Left lung (tissue), 10 donors: ENCODE data around the gene ARAP1. TPM values are rescaled to one million over a fixed set of nuclear protein-coding genes. Genes with fewer than 3 reads are reported as not detected.

Experiments used
- ATAC-seq: fragments of 200-7000 bp; cut with Tn5 transposase; one replicate; pipeline ENCODE4 v1.9.1; 2020; ENCODE audit warnings: moderate library complexity
- DNase-seq, 4 donors: peaks; one replicate each; pipeline ENCODE4 v3.0.0-alpha.2; 2013 to 2020
- H3K27ac ChIP-seq, 2 donors: fragments of 200-600 bp; sonication (generic) in 1 of 2; one replicate each; pipeline versions ENCODE4 v1.5.0 to v1.8.0; 2020 to 2021
- H3K27me3 ChIP-seq, 2 donors: fragments of 200-600 bp; sonication (generic) in 1 of 2; one replicate each; pipeline versions ENCODE4 v1.5.0 to v1.8.0; 2020 to 2021
- H3K36me3 ChIP-seq, 2 donors: fragments of 200-600 bp; sonication (generic) in 1 of 2; one replicate each; pipeline versions ENCODE4 v1.5.0 to v1.8.0; 2020 to 2021
- H3K4me1 ChIP-seq, 2 donors: fragments of 200-600 bp; one replicate each; pipeline ENCODE4 v1.8.0; 2021
- H3K4me3 ChIP-seq, 2 donors: fragments of 200-600 bp; sonication (generic) in 1 of 2; one replicate each; pipeline versions ENCODE4 v1.5.0 to v1.8.0; 2020 to 2021; ENCODE audit warnings: mild to moderate bottlenecking in 1 of 2
- H3K9me3 ChIP-seq, 2 donors: fragments of 200-600 bp; sonication (generic) in 1 of 2; one replicate each; pipeline versions ENCODE4 v1.5.0 to v1.8.0; 2020 to 2021
- intact Hi-C, 2 donors: fragments of 100-400 bp; cut with DNase I; formaldehyde crosslinking; loops; one replicate each; pipeline versions ENCODE4 v1.11.2 to v1.14.2; 2022
- polyA plus RNA-seq, 6 donors: library from polyadenylated mRNA; unstranded; fragments of 120-200 nt; gene quantifications; one replicate each; pipeline ENCODE4 v1.2.1, GENCODE V29; 2013; ENCODE audit not compliant: insufficient read length in 6 of 6
- total RNA-seq, 2 donors: library from RNA; stranded (reverse); fragmentation: NEBNext Ultra II Directional; extraction: Animal tissue kit (Norgen Biotek cat#: 25700); gene quantifications; one replicate each; pipeline ENCODE4 v1.2.1, GENCODE V29; 2021
- TF ChIP-seq, protein P1 (sequence below), 2 donors: fragments of 200-600 bp; sonication (generic) in 1 of 2; IDR thresholded peaks; one replicate each; pipeline versions ENCODE4 v1.5.0 to v1.8.0; 2021; ENCODE audit warnings: antibody characterized with exemption in 2 of 2
- donor health status: DM: no; HTN: yes; CAD: no.
- donor health status: DM: no; HTN: no; CAD: no.

The ARAP1 gene
- total and polyA plus RNA-seq, 8 donors, result 80.0 to 222 (median 97.7) TPM

GRCh38 chr11:72769680-72770079 lies 17.5 kb upstream of the ARAP1 start:
- no peak for DNase-seq
- intact Hi-C loops, result no loop called here
- H3K4me1 ChIP-seq, result peaks cover 0 to 5% of the 10 kb centered on the region in 2 donors
- TF ChIP-seq, protein P1, sequence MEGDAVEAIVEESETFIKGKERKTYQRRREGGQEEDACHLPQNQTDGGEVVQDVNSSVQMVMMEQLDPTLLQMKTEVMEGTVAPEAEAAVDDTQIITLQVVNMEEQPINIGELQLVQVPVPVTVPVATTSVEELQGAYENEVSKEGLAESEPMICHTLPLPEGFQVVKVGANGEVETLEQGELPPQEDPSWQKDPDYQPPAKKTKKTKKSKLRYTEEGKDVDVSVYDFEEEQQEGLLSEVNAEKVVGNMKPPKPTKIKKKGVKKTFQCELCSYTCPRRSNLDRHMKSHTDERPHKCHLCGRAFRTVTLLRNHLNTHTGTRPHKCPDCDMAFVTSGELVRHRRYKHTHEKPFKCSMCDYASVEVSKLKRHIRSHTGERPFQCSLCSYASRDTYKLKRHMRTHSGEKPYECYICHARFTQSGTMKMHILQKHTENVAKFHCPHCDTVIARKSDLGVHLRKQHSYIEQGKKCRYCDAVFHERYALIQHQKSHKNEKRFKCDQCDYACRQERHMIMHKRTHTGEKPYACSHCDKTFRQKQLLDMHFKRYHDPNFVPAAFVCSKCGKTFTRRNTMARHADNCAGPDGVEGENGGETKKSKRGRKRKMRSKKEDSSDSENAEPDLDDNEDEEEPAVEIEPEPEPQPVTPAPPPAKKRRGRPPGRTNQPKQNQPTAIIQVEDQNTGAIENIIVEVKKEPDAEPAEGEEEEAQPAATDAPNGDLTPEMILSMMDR (IDR thresholded peaks at IDR 0.05), result no peak
- no peaks in the 10 kb centered on the region for H3K9me3 ChIP-seq
- no peak overlapping the region for H3K27ac ChIP-seq
- no peaks in the 10 kb centered on the region for H3K27me3 ChIP-seq
- no peaks in the 10 kb centered on the region for H3K36me3 ChIP-seq
- ATAC-seq, result no peak
- no peak overlapping the region for H3K4me3 ChIP-seq

DNA sequence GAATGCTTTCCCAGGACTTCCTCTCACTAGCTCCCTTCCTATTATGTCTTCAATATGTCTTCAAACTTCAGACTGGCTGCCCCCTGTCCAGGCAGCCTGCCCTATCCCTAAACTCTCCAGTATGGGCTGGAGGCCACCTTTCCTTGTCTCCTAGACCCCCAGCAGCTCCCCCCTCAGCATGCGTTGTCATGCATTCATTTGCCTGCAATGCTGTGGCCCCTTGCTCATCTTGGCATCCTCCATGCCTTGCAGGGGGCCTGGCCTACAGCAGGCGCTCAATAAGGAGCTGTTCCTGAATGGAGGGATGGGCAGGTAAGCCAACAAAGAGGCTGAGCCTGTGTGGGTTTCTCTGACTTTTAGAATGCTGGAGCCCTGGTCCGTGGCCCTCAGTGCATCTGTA lies 16.4 kb upstream of the ARAP1 start:
- no peaks in the 10 kb centered on the region for H3K9me3 ChIP-seq

GRCh38 chr11:72767203-72768062 lies 15.2 kb upstream of the ARAP1 start:
- Histone ChIP-seq H3K36me3 (no peaks in the 10 kb centered on the region), H3K4me1 (peaks cover 0 to 15% of the 10 kb centered on the region in 2 donors)
- TF ChIP-seq, protein P1 (IDR thresholded peaks at IDR 0.05), result no peak

More for the DNA sequence above, 16.4 kb upstream of the ARAP1 start:
- intact Hi-C loops, result no loop called here
- TF ChIP-seq, protein P1 (IDR thresholded peaks at IDR 0.05), result no peak
- H3K4me3 ChIP-seq, result no peak overlapping the region
- H3K27ac ChIP-seq, result no peak overlapping the region
- H3K36me3 ChIP-seq, result no peaks in the 10 kb centered on the region
- H3K27me3 ChIP-seq, result no peaks in the 10 kb centered on the region
- peaks cover 0 to 10% of the 10 kb centered on the region in 2 donors for H3K4me1 ChIP-seq
- no peak for ATAC-seq
- DNase-seq, result no peak

GRCh38 chr11:72766152-72766902 lies 14.1 kb upstream of the ARAP1 start:
- intact Hi-C loops, result no loop called here
- H3K4me3 ChIP-seq, result no peak overlapping the region
- TF ChIP-seq, protein P1 (IDR thresholded peaks at IDR 0.05), result no peak
- no peak for DNase-seq
- no peaks in the 10 kb centered on the region for H3K36me3 ChIP-seq
- no peaks in the 10 kb centered on the region for H3K27me3 ChIP-seq
- ATAC-seq, result no peak
- no peaks in the 10 kb centered on the region for H3K9me3 ChIP-seq
- peaks cover 0 to 12% of the 10 kb centered on the region in 2 donors for H3K4me1 ChIP-seq
- H3K27ac ChIP-seq, result no peak overlapping the region

More at GRCh38 chr11:72767203-72768062, 15.2 kb upstream of the ARAP1 start:
- DNase-seq (no peak), ATAC-seq (no peak)
- no peak overlapping the region for H3K4me3 ChIP-seq
- intact Hi-C loops, result no loop called here
- no peaks in the 10 kb centered on the region for H3K9me3 ChIP-seq
- H3K27ac ChIP-seq, result no peak overlapping the region
- no peaks in the 10 kb centered on the region for H3K27me3 ChIP-seq

DNA sequence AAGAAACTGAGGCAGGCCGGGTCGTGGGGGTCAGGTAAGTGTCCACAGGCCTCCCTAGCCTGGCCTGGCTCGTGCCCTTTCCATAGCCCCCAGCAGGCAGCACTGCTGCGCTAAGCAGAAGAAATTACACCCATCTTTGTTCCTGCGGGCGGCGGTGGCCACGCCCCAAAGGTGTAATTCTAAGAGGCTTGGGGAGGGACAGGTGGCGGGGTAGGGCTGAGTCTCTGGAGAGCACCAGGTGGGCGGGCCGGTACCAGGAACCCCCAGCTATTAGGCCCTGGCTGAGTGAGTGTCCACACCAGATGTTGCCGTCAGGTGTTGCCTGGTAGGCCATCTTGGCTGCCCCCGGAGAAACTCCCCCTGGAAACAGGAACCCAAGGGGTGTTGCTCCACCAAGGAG lies 12.3 kb upstream of the ARAP1 start:
- no peak overlapping the region for H3K27ac ChIP-seq
- intact Hi-C loops, result no loop called here
- no peaks in the 10 kb centered on the region for H3K9me3 ChIP-seq
- no peaks in the 10 kb centered on the region for H3K27me3 ChIP-seq
- H3K4me3 ChIP-seq, result no peak overlapping the region
- DNase-seq (peak in 2 of 4 donors; percentile 61 to 70), ATAC-seq (peak; percentile 95)
- H3K36me3 ChIP-seq, result no peaks in the 10 kb centered on the region
- TF ChIP-seq, protein P1 (IDR thresholded peaks at IDR 0.05), result no peak
- peaks cover 0 to 29% of the 10 kb centered on the region in 2 donors for H3K4me1 ChIP-seq
